Neural progenitor cell (in vitro differentiated cells): ENCODE results near the gene FKBP5. TPM values are rescaled to one million over a fixed set of nuclear protein-coding genes. Genes with fewer than 3 reads are reported as not detected.
"Not testable (repeated sequence)": the region's sequence is repeated elsewhere in the genome, so short reads cannot be mapped to it uniquely, and the experiment has no call there.

Experiments used
- DNase-seq: peaks from one replicate; pipeline ENCODE4 v3.0.0-alpha.2; 2016; ENCODE audit warnings: low spot score
- H2AFZ ChIP-seq: fragments of 200-600 bp; sonication (generic); replicated peaks from 2 replicates; pipeline ENCODE4 v1.6.1; 2016; ENCODE audit warnings: antibody characterized with exemption
- H3F3A ChIP-seq: fragments of 200-600 bp; sonication (generic); 2 replicates; pipeline ENCODE4 v1.6.1; 2016; ENCODE audit warnings: antibody characterized with exemption, low read depth
- H3K27ac ChIP-seq: fragments of 200-600 bp; sonication (generic); 2 replicates; pipeline ENCODE4 v1.5.1; 2016; ENCODE audit warnings: mild to moderate bottlenecking
- H3K27me3 ChIP-seq: fragments of 200-600 bp; sonication (generic); 2 replicates; pipeline ENCODE4 v1.6.1; 2016; ENCODE audit warnings: mild to moderate bottlenecking, moderate library complexity
- H3K36me3 ChIP-seq: fragments of 200-600 bp; sonication (generic); 2 replicates; pipeline ENCODE4 v1.5.1; 2016
- H3K4me1 ChIP-seq: fragments of 200-600 bp; sonication (generic); 2 replicates; pipeline ENCODE4 v1.6.1; 2016; ENCODE audit warnings: mixed run types
- H3K4me2 ChIP-seq: fragments of 200-600 bp; sonication (generic); 2 replicates; pipeline ENCODE4 v1.6.1; 2016
- H3K4me3 ChIP-seq: fragments of 200-600 bp; sonication (generic); 2 replicates; pipeline ENCODE4 v1.5.1; 2016
- H3K79me2 ChIP-seq: fragments of 200-600 bp; sonication (generic); 2 replicates; pipeline ENCODE4 v1.6.1; 2016; ENCODE audit warnings: low read depth
- H3K9ac ChIP-seq: fragments of 200-600 bp; sonication (generic); 2 replicates; pipeline ENCODE4 v1.6.1; 2016
- H3K9me3 ChIP-seq: fragments of 200-600 bp; sonication (generic); 2 replicates; pipeline ENCODE4 v1.5.1; 2016; ENCODE audit warnings: low read depth
- H4K20me1 ChIP-seq: fragments of 200-600 bp; sonication (generic); 2 replicates; pipeline ENCODE4 v1.6.1; 2016; ENCODE audit warnings: low read depth
- H3K27ac Mint-ChIP-seq: 3 replicates; pipeline ENCODE4 v1.8.0; 2021; ENCODE audit warnings: mixed read lengths
- H3K27me3 Mint-ChIP-seq: 2 replicates; pipeline ENCODE4 v1.8.0; 2022; ENCODE audit warnings: low read depth, mild to moderate bottlenecking, inconsistent platforms, moderate library complexity, mixed read lengths; ENCODE audit not compliant: insufficient read depth
- H3K36me3 Mint-ChIP-seq: 3 replicates; pipeline ENCODE4 v1.8.0; 2021; ENCODE audit warnings: mixed read lengths
- H3K4me1 Mint-ChIP-seq: 3 replicates; pipeline ENCODE4 v1.8.0; 2021; ENCODE audit warnings: mixed read lengths
- H3K4me3 Mint-ChIP-seq: 3 replicates; pipeline ENCODE4 v1.8.0; 2021; ENCODE audit warnings: mild to moderate bottlenecking, moderate library complexity, mixed read lengths
- H3K9me3 Mint-ChIP-seq: 3 replicates; pipeline ENCODE4 v1.8.0; 2020; ENCODE audit warnings: mixed read lengths
- CTCF ChIP-seq: fragments of 200-600 bp; sonication (generic); IDR thresholded peaks from 2 replicates; pipeline ENCODE4 v1.5.1; 2017; ENCODE audit warnings: antibody characterized with exemption, mild to moderate bottlenecking
- EZH2 ChIP-seq: fragments of 200-600 bp; sonication (generic); IDR thresholded peaks from 2 replicates; pipeline ENCODE4 v1.6.1; 2017; ENCODE audit warnings: antibody characterized with exemption, mild to moderate bottlenecking, moderate library complexity
- EZH2phosphoT487 ChIP-seq: fragments of 200-600 bp; sonication (generic); IDR thresholded peaks from 2 replicates; pipeline ENCODE4 v1.6.1; 2017; ENCODE audit warnings: antibody characterized with exemption
- total RNA-seq: library from RNA; depleted of rRNA; stranded (reverse); fragments of >200 nt; gene quantifications from 2 replicates; pipeline ENCODE4 v1.2.3, GENCODE V29; 2015; ENCODE audit warnings: low replicate concordance

FKBP5 gene
- total RNA-seq, 1 donor from 2014 or later = 20.9 TPM

- Histone ChIP-seq H3K79me2 (no peaks in the 10 kb centered on the region), H3K9ac (no peak overlapping the region), H3K9me3 (no peaks in the 10 kb centered on the region), H3K36me3 (no peaks in the 10 kb centered on the region), H3F3A (peaks cover 5% of the 10 kb centered on the region), H3K4me1 (no peaks in the 10 kb centered on the region), H3K4me3 (no peak overlapping the region), H3K27ac (no peak overlapping the region), H3K27me3 (no peaks in the 10 kb centered on the region), H4K20me1 (no peaks in the 10 kb centered on the region), H2AFZ (no peak overlapping the region), H3K4me2 (no peak overlapping the region)
- DNase-seq = no peak
- peaks cover 2% of the 10 kb centered on the region for H3K4me1 Mint-ChIP-seq
- no peak overlapping the region for H3K4me3 Mint-ChIP-seq
- no peaks in the 10 kb centered on the region for H3K27me3 Mint-ChIP-seq
- H3K27ac Mint-ChIP-seq = no peak overlapping the region
- H3K36me3 Mint-ChIP-seq = no peaks in the 10 kb centered on the region
- no peaks in the 10 kb centered on the region for H3K9me3 Mint-ChIP-seq
- TF ChIP-seq EZH2 = no peak
- no peak for TF ChIP-seq EZH2phosphoT487
- no peak for TF ChIP-seq CTCF
Observed at GRCh38 chr6:35694462-35694861, 5.7 kb upstream of the FKBP5 start.

- no peak overlapping the region for H2AFZ ChIP-seq
- H3K9ac ChIP-seq = no peak overlapping the region
- H3K27ac ChIP-seq = no peak overlapping the region
Observed at GRCh38 chr6:35691027-35691824, 2.5 kb upstream of the FKBP5 start.

GRCh38 chr6:35690484-35690883, 1.8 kb upstream of the FKBP5 start:
- no peaks in the 10 kb centered on the region for H3K36me3 ChIP-seq
- no peak for DNase-seq
- no peak overlapping the region for H3K27ac ChIP-seq
- Mint-ChIP-seq H3K4me1 (peaks cover 16% of the 10 kb centered on the region), H3K27ac (no peak overlapping the region), H3K27me3 (no peaks in the 10 kb centered on the region), H3K9me3 (no peaks in the 10 kb centered on the region), H3K36me3 (no peaks in the 10 kb centered on the region), H3K4me3 (no peak overlapping the region)
- peaks cover 11% of the 10 kb centered on the region for H3K4me1 ChIP-seq
- no peak overlapping the region for H3K9ac ChIP-seq
- peaks cover 27% of the 10 kb centered on the region for H3K79me2 ChIP-seq
- H3K4me2 ChIP-seq = no peak overlapping the region
- H4K20me1 ChIP-seq = peaks cover 17% of the 10 kb centered on the region
- TF ChIP-seq CTCF = no peak
- no peak for TF ChIP-seq EZH2
- no peak for TF ChIP-seq EZH2phosphoT487
- H3K4me3 ChIP-seq = no peak overlapping the region
- peaks cover 10% of the 10 kb centered on the region for H3F3A ChIP-seq
- no peaks in the 10 kb centered on the region for H3K9me3 ChIP-seq
- H3K27me3 ChIP-seq = peaks cover 11% of the 10 kb centered on the region
- no peak overlapping the region for H2AFZ ChIP-seq

More at GRCh38 chr6:35691027-35691824, 2.5 kb upstream of the FKBP5 start:
- H3K36me3 ChIP-seq = no peaks in the 10 kb centered on the region
- peaks cover 11% of the 10 kb centered on the region for H3K27me3 ChIP-seq
- Mint-ChIP-seq H3K4me3 (peak overlapping the region; percentile 4), H3K27me3 (no peaks in the 10 kb centered on the region), H3K9me3 (no peaks in the 10 kb centered on the region), H3K36me3 (no peaks in the 10 kb centered on the region), H3K4me1 (peaks cover 16% of the 10 kb centered on the region), H3K27ac (peak overlapping the region; percentile 64)
- H3K4me2 ChIP-seq = no peak overlapping the region
- DNase-seq = no peak
- H3K79me2 ChIP-seq = peaks cover 19% of the 10 kb centered on the region
- H3K4me3 ChIP-seq = no peak overlapping the region
- peaks cover 11% of the 10 kb centered on the region for H3K4me1 ChIP-seq
- H3K9me3 ChIP-seq = no peaks in the 10 kb centered on the region
- peaks cover 16% of the 10 kb centered on the region for H4K20me1 ChIP-seq
- TF ChIP-seq EZH2phosphoT487 (no peak), EZH2 (no peak), CTCF (no peak)
- peaks cover 10% of the 10 kb centered on the region for H3F3A ChIP-seq

- peaks cover 16% of the 10 kb centered on the region for H3K4me1 Mint-ChIP-seq
- not testable (repeated sequence) for H3K9me3 ChIP-seq, H3K27me3 Mint-ChIP-seq, H3K27ac ChIP-seq, H2AFZ ChIP-seq, H3K9ac ChIP-seq, H3K4me3 ChIP-seq, H3K36me3 Mint-ChIP-seq, H3K4me2 ChIP-seq, DNase-seq, H3K9me3 Mint-ChIP-seq, H3K36me3 ChIP-seq, H3K27ac Mint-ChIP-seq
- Histone ChIP-seq H4K20me1 (peaks cover 17% of the 10 kb centered on the region), H3K79me2 (peaks cover 31% of the 10 kb centered on the region), H3K4me1 (peaks cover 11% of the 10 kb centered on the region), H3K27me3 (peaks cover 11% of the 10 kb centered on the region), H3F3A (peaks cover 10% of the 10 kb centered on the region)
- peak overlapping the region; percentile 85 for H3K4me3 Mint-ChIP-seq
Observed at GRCh38 chr6:35690006-35690405, 1.3 kb upstream of the FKBP5 start.
